HG03469 (cell line): ENCODE results near the gene EBPL.
"Not testable (repeated sequence)": the region's sequence is repeated elsewhere in the genome, so short reads cannot be mapped to it uniquely, and the experiment has no call there.

Experiments used
- ATAC-seq: cut with Tn5 transposase; IDR thresholded peaks from one replicate; pipeline ENCODE4 v1.9.1; 2021; ENCODE audit warnings: mild to moderate bottlenecking, moderate library complexity, moderate number of reproducible peaks; ENCODE audit not compliant: unreplicated experiment

Gene EBPL

DNA sequence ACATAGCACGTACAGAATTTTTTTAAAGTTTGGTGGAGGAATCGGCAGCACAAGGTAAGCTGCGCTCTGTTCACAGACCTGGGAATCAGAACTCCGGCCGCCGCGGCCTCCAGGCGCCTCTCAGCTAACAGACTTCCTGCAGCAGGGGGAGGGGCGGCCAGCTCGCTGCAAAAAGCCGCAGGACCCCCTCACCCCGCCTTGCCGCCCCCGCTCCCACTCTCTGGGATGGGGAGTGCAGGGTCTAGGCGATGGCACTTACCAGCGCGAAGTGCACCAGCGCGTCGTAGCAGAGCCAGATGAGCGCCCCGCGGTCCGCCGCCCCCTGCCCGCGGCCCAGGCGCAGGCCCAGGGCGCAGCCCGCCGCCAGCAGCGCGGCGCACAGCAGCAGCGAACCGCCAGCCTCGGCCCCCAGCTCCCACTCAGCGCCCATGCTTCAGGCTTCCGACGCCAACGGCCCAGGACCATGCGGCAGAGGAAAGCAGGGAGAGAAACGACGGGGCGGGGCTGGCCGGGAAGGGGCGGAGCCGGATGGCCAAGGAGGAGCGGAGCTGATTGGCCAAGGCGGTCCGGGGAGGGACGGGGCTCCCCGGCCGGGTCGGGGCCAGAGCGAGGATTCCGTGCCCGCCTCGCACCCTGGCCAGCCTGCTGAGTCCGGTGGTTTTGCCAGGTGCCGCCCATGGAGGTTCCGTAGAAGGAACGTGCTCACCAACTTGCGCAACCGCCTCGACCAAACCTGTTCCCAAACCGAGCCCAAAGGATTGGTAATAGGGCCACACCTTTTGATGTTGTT lies at the start of gene EBPL:
EBPL (minus strand) TSS at position 492 of the 790 bp plus-strand sequence; CDS start at position 430, 62 bp downstream.
- peak; percentile 80 for ATAC-seq

DNA sequence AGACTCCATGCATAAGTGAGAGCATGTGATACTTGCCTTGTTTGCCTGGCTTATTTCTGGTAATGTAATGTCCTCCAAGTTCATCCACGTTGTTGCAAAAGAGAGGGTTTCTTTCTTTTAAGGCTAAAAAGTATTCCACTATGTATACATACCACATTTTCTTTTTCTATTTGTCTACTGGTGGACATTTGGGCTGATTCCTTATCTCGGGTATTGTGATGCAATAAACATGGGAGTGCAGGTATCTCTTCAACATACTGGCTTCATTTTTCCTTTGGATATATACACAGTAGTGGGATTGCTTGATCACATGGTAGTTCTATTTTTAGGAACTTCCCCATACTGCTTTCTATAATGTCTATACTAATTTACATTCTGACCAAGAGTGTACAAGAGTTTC lies 49.6 kb upstream of the EBPL start:
- ATAC-seq: no peak

DNA sequence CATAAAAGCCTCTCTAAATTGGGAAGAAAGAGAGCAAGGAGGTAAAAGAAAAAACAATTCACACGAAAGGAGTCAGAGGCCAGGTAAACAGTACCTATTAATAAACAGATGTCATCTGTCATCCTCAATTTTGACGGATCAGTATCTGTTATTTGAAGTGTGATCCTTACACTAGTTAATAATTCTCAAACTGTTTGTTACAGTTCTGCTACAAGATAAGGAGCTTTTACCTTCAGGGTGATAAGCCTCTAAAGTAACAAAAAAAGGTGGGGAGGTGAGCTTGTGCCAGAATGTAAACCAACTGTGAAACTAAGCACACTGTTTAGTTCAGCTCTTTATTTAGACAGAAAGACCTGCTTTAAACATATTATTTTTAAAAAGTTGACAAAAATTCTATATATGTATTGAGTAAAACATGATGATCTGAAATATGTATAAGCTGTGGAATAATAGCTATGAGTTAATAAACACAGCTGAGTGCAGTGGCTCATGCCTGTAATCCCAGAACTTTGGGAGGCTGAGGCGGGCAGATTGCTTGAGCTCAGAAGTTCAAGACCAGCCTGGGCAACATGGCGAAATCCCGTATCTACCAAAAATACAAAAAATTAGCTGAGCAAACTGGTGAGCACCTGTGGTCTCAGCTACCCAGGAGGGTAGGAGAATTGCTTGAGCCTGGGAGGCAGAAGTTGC lies 48.4 kb upstream of the EBPL start:
- ATAC-seq: no peak

DNA sequence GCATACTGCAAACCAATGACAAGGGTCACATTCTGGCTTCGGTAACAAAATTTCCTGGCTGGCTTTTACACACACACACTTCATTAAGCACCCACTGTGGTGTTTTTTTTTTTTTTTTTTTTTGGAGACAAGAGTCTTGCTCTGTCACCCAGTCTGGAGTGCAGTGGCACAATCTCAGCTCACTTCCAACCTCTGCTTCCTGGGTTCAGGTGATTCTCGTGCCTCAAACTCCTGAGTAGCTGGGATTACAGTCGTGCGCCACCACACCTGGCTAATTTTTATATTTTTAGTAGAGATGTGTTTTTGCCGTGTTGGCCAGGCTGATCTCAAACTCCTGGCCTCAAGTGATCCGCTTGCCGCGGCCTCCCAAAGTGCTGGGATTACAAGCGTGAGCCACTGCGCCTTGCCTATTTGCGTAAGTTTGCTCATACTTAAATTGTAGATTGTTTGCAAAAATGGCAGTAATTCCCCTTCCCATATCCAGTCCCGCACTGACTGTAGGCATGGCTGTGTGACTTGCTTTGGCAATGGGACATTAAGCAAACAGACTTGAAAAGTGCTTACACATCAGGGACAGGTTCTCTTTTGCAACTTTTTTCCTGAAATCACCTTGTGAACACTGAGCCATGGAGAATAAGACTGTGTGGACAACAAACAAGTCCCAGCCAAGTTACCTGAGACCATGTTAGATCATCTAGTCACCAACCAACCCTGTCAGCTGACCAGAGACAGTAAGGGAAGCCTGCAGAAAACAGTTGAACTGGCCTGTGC lies 42.1 kb upstream of the EBPL start:
- ATAC-seq: no peak

DNA sequence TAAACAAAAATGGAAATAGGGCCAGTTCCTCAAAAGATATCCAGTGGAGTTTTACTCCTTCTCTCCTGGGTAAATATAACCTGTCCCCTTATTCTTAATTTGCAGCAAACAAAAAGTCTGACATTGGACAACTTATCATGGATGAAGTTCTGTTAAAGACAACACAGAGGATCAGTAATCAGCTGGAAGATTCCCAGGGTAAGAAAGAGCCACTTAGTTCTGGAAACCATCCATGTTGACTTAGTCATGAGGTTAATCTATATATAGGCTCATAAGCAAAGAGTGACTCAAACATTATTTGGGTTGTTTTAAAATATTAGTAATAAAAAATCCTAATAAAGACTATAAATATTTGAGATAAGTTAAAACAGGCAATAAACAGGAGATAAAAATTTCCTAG lies 40.5 kb upstream of the EBPL start:
- no peak for ATAC-seq

DNA sequence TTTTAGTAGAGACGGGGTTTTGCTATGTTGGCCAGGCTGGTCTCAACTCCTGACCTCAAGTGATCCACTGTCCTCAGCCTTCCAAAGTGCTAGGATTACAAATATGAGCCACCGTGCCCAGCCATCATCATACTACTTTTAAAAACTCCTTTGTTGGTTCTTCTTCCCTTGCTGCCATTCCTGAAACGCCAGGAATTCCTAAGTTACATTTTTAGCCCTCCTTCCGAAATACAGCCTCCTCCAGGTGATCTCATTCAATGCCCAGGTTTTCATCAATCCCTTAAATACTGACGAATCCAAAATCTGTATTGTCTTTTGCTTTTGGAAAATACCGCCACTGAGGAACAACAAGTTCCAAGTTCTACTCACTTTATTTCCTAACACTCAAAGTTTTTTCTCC lies 25.3 kb upstream of the EBPL start:
- no peak for ATAC-seq

DNA sequence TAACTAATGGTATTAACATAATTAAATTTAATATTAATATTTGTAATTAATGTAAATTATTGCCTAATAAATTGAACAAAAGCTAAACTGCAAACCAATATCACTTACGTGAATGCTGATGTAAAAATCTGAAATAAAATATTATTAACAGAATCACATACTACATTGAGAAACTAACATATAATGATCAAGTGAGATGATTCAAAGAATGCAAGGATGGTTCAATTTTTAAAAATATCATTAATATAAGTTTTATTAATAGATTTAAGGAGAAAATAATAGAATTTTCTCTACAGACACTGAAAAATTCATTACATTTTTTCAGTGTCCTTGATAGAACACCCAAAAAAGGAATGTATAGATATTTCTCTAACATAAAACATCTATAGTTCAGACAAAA lies 23.5 kb upstream of the EBPL start:
- ATAC-seq: no peak

DNA sequence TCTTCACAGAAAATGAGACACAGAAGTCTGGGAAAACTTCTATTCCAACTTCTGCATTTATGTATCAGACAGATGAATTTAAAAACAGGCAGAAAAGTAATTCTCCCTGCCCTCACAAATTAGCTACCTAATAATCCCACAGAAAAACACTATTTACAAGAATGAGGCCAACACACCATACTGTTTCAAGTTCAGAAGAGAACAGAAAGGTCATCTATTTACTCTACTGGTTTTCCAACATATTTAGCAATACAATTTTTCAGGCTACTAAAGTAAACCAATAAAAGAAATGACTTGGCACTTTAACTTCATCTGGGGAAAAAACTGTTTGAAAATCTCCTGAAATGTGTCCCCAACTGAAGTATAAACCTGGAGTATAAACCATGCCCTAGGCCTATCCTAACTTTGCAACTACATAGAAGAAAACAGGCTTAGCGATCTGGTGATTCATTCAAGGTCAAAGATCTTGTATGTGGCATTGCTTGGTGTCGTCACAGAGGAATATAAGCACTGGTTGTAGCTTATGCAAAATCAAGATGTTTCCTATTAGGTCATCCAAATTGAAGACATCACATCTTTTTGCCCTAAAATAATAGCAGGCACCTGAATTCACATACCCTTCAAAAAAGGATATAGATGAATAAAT lies 20.1 kb upstream of the EBPL start:
- ATAC-seq: no peak

DNA sequence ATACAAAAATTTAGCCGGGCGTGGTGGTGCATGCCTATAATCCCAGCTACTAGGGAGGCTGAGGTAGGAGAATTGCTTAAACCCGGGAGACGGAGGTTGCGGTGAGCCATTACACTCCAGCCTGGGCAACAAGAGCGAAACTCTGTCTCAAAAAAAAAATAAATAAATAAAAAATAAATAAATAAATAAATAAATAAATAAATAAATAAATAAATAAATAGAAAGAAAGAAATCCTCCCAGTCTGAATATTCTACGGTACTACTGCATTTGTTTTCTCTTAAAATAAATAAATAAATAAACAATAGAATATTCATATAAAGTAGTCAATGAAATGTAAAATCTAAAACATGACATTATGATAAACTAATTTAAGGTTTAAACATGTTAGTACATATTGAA lies 13.0 kb upstream of the EBPL start:
- ATAC-seq: not testable (repeated sequence)

DNA sequence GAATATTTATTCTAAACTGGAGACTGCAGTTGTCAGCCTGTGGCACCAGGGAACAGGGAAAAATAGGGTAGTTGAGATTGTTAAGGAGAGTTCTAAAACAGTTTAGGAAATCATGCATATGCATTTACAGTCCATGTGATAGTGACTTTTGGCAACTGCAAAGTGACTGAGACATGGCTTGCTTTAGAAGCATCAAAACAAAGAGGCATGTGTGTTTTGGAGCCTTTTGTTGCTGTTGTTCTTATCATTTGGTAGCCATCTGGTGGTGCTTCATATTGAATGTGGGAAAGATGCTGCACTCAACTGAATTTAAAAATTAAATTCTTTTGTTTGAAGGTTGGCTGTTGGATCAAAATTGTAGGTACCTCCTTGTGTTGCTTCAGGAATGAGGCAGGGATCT lies 10.2 kb upstream of the EBPL start:
- no peak for ATAC-seq

DNA sequence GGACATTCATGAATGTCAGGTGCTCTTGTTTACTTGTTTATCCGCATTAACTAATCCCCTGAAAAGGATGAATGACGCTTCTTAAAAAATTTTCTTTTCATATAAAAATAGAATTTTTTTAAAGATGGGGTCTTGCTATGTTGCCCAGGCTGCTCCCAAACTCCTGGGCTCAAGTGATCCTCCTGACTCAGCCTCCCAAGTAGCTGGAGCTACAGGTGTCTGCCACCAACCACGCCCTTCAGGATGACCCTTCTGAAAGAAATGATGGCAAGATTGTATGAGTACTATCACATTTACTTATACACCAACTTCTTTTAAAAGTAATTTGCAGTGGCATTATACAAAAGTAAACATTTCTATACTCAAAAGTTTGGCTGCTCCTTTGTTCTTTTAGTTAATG lies 6.2 kb upstream of the EBPL start:
- ATAC-seq: no peak

DNA sequence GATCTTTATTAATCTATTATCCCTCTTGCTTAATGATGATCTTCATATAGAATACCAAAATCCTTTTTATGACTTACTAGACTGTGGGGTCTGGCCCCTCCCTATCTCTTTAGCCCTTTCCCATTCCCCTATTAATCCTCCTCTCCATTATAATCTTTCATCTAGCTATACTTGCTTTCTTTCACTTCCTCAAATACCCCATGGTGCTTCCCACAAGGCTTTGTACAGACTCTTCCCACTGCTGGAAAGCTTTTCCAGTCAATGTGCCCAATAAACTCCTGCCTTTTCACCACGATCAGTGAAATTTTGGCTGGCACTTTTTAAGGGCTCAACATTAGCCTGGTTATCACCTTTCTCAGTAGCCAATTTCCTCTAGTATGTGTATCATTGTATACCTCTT lies 3.2 kb upstream of the EBPL start:
- ATAC-seq: no peak

DNA sequence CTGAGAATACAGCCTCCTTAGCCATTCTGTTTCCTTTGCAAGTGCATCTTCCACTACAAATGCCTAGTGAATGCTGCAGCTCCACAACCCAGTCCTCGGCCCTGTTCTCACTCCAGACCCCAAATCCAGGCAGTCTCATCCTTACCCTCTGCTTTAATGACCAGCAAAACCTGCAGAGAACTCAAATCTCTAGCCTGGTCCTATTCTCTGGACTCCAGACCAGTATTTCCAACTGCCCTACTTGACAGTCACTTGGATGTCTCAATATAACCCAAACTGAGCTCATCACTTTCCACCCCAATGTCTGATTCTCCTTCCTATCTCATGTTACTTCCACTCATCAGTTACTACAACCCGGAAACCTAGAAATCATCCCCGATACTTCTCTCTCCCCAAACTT lies 2.6 kb upstream of the EBPL start:
- ATAC-seq: no peak

DNA sequence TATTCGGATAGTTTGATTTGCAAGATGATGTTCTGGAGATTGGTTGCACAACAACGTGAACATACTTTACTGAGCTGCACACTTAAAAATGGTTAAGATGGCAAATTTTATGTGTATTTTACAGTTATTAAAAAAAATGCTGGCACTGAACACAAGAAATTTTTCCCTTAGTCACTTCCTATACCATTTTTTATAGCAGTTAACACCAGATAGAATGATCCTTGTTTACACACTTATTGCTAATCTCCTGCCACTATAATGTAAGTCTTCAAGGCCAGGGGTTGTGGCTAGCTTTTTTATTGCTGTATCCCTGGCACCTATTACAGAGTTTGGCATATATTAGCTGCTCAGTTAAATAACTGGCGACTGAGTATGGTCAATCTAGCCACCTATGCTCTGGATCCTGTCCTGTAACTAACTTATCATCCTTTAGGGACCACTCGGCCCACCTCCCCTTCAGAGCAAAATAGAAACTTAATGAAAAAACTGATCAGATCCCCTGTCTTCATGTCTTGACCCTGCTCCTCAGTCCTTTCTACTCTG lies 2.0 kb upstream of the EBPL start:
- no peak for ATAC-seq

DNA sequence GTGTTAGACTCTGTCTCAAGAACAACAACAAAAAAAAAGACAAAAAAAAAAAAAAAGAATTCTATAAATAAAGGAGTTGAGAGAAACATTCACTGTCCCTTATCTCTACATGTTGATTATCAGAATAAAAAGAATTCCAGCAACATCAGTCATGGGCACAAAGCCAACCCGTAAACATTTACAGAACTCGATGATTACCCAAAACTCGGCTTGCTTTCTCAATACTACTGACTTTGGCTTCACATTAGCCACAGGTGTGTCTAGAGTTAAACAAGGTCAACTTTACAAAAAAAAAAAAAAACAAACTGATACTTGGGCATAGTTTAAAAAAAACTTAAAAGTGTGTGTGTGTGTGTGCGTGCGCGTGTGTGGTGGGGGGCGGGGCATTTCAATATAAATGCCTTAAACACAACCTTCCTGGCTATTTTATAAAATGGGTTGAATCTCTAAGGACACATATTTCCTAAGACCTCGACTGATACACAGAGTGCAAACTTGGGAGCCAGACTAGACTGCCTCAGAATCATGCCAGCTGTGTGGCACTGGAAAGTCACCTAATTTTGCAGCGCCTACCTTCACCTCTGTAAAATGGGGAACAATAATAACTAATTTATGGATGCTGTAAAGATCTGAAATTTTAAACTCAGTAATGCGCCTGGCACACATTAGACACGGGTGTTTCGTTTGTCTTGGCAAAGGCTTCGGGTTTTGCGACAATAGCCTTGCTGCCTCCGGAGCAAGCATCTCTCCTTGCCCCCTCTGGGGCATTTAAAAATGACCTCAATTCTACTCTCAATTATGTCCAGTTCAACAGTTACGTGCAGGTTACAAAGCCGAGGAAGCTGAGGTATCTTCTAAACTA lies 922 bp downstream of the EBPL start:
- peak; percentile 20 for ATAC-seq

DNA sequence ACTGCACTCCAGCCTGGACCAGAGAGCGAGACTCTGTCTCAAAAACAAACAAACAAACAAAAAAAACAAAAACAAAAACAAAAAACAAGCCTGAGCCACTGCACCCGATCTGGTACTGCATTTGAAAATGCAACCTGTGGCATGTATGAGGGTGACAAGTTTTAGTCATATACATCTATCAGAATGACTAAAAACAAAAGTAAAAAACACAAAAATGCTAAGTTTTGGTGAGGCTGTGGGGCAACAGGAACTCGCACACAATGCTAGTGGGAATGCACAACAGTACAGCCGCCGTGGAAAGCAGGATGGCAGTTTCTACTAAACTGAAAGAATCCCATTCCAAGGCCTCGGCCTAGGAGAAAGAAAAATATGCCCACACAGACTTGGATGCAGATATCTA lies 7.8 kb downstream of the EBPL start:
- no peak for ATAC-seq

DNA sequence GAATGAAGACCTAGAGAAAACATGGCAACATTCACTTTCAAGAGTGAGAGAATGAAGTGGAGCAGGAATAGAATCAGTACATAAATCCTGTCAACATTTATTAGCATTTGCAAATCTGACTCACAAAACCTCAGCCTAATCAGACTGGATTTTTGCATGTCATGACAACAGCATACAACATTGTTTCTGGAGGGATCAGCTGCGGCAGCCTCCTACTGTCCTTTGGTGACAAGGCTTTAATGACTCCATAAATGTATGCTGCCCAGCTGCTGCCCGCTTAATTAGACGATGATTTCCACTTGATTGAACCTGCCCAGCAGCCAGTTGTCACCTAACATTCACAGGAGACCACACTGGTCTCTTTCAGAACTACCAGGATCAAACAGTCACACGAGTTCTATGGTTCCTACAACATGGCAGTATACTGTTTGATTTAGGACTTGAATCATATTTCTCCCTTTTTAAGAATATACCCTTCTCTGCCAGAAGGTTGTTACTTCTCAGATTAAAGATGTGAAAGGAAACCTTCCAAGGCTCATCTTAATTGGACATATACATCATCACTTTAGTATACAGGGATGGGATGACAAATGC lies 9.3 kb downstream of the EBPL start:
- no peak for ATAC-seq

DNA sequence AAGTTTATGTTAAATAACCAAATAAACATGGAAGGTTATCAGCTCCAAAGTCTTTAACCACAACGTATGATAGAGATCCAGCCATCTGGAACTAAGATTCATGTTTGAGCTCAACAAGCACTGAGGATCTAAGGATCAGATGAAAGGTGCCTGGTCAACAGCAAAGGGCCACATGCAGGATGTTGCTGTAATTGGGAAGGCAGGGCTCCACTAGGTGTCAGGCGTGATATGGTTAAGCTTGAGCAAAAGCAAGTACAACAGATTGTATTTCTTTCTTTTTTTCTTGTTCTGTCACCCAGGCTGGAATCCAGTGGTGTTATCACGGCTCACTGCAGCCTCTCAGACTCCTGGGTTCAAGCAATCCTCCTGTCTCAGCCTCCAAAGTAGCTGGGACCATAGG lies 12.0 kb downstream of the EBPL start:
- no peak for ATAC-seq

DNA sequence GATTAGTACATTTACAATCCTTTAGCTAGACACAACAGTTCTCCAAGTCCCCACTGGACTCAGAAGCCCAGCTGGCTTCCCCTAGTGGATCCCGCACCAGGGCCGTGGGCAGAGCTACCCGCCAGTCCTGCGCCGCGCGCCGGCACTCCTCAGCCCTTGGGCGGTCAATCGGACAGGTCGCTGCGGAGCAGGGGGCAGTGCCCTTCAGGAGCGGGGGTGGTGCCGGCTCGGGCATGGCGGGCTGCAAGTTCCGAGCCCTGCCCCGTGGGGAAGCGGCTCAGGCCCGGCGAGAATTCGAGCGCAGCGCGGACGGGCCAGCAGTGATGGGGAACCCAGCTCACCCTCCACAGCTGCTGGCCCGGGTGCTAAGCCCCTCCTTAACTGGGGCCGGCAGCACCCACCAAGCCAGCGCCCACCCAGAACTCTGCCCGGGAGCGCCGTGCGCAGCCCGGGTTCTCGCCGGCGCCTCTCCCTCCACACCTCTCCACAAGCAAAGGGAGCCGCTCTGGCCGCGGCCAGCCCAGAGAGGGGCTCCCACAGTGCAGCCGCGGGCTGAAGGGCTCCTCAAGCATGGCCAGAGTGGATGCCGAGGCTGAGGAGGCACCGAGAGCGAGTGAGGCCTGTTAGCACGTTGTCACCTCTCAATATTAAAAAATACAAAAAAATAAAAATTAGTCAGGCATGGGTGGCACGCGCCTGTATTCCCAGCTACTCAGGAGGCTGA lies 12.9 kb downstream of the EBPL start:
- ATAC-seq: no peak
